CD4-positive, alpha-beta memory T cell (primary cell): ENCODE measurements around the gene KLHL4. TPM values are rescaled to one million over a fixed set of nuclear protein-coding genes. Genes with fewer than 3 reads are reported as not detected.
"Not testable (repeated sequence)": the region's sequence is repeated elsewhere in the genome, so short reads cannot be mapped to it uniquely, and the experiment has no call there.

ENCODE experiments used
- CTCF ChIA-PET: fragments of 350-600 bp; sonication (Branson Sonifier 250); formaldehyde crosslinking; loops from one replicate; lab custom pipeline; 2021; ENCODE audit warnings: inconsistent platforms; ENCODE audit not compliant: partially characterized antibody; lab: Charles Lee
- POLR2A ChIA-PET: fragments of 350-600 bp; sonication (Branson Sonifier 250); formaldehyde crosslinking; loops from one replicate; lab custom pipeline; 2021; ENCODE audit not compliant: partially characterized antibody; lab: Charles Lee
- DNase-seq, 5 donors: peaks; one replicate each; pipeline versions ENCODE4 v3.0.0 to v3.0.0-alpha.2; 2020 to 2022; ENCODE audit warnings: mixed read lengths in 1 of 5
- H3K27ac ChIP-seq: one replicate; pipeline ENCODE4 v1.7.0; 2013; ENCODE audit warnings: low read depth, low read length
- H3K27me3 ChIP-seq: 2 replicates; pipeline ENCODE4 v1.7.0; 2013; ENCODE audit warnings: mild to moderate bottlenecking, low read length, moderate library complexity; ENCODE audit not compliant: insufficient read depth
- H3K36me3 ChIP-seq: 2 replicates; pipeline ENCODE4 v1.7.0; 2013; ENCODE audit warnings: mild to moderate bottlenecking, low read length, moderate library complexity; ENCODE audit not compliant: insufficient read depth
- H3K4me1 ChIP-seq: 2 replicates; pipeline ENCODE4 v1.7.0; 2013; ENCODE audit warnings: mild to moderate bottlenecking, low read length, moderate library complexity; ENCODE audit not compliant: insufficient read depth
- H3K4me3 ChIP-seq, 2 donors: one replicate each; pipeline ENCODE4 v1.7.0; 2013; ENCODE audit warnings: low read length in 2 of 2, mild to moderate bottlenecking in 1 of 2
- H3K9me3 ChIP-seq, 2 donors: one replicate each; pipeline ENCODE4 v1.7.0; 2013; ENCODE audit warnings: low read length in 2 of 2, control low read depth in 1 of 2; ENCODE audit not compliant: control insufficient read depth in 1 of 2
- H3K27ac Mint-ChIP-seq, 7 donors: one replicate each; pipeline ENCODE4 v1.8.0; 2020 to 2021; ENCODE audit warnings: mixed read lengths in 7 of 7, mild to moderate bottlenecking in 6 of 7, inconsistent platforms in 3 of 7, moderate library complexity in 3 of 7
- H3K27me3 Mint-ChIP-seq, 2 donors: one replicate each; pipeline ENCODE4 v1.8.0; 2020 to 2021; ENCODE audit warnings: mixed read lengths in 2 of 2
- H3K36me3 Mint-ChIP-seq, 2 donors: one replicate each; pipeline ENCODE4 v1.8.0; 2020 to 2021; ENCODE audit warnings: mixed read lengths in 2 of 2, inconsistent platforms in 1 of 2, mild to moderate bottlenecking in 1 of 2
- H3K4me1 Mint-ChIP-seq, 4 donors: one replicate each; pipeline ENCODE4 v1.8.0; 2020 to 2021; ENCODE audit warnings: mixed read lengths in 4 of 4, mild to moderate bottlenecking in 1 of 4
- H3K4me3 Mint-ChIP-seq, 8 donors: one replicate each; pipeline ENCODE4 v1.8.0; 2020 to 2021; ENCODE audit warnings: mixed read lengths in 8 of 8, mild to moderate bottlenecking in 7 of 8, moderate library complexity in 6 of 8, inconsistent platforms in 3 of 8
- H3K9me3 Mint-ChIP-seq, 8 donors: one replicate each; pipeline ENCODE4 v1.8.0; 2020 to 2021; ENCODE audit warnings: mixed read lengths in 8 of 8, mild to moderate bottlenecking in 5 of 8, inconsistent platforms in 3 of 8, moderate library complexity in 1 of 8
- intact Hi-C: fragments of 100-400 bp; cut with micrococcal nuclease; formaldehyde crosslinking; loops from one replicate; pipeline ENCODE4 v1.15.1; 2023
- polyA plus RNA-seq, 2 donors: library from polyadenylated mRNA; unstranded; fragments of 300-500 nt; fragmentation: Illumina TruSeq; gene quantifications; one replicate each; pipeline ENCODE4 v1.2.3, GENCODE V29; 2021
- total RNA-seq, 2 experiments: library from RNA; stranded (reverse); gene quantifications; one replicate each; pipeline ENCODE4 v1.2.3, GENCODE V29; 2021

KLHL4 gene
- total RNA-seq (not detected), polyA plus RNA-seq (under 1 TPM; 0.14 to 0.30 TPM)

GRCh38 chrX:87517571-87518141 is at the start of gene KLHL4:
Gene KLHL4 (plus strand): TSS chrX:87517802. CDS start chrX:87517894, 92 bp downstream.
- H3K27ac Mint-ChIP-seq, result no peak within 1 kb of the TSS
- ChIA-PET CTCF (no interaction called here), POLR2A (no interaction called here)
- peaks cover 0 to 2% (median 0%) of the 10 kb centered on the region in 8 donors for H3K9me3 Mint-ChIP-seq
- H3K27me3 Mint-ChIP-seq, result no peaks in the 10 kb centered on the region
- Histone ChIP-seq H3K4me1 (no peaks in the 10 kb centered on the region), H3K27ac (no peak within 1 kb of the TSS), H3K36me3 (no peaks in the 10 kb centered on the region), H3K9me3 (no peaks in the 10 kb centered on the region), H3K4me3 (no peak within 1 kb of the TSS), H3K27me3 (no peaks in the 10 kb centered on the region)
- H3K36me3 Mint-ChIP-seq, result no peaks in the 10 kb centered on the region
- intact Hi-C loops, result no loop called here
- peak in 2 of 5 donors; percentile 1 to 2 for DNase-seq
- H3K4me3 Mint-ChIP-seq, result peak within 1 kb of the TSS in 2 of 8 donors; percentile 13 to 35
- no peaks in the 10 kb centered on the region for H3K4me1 Mint-ChIP-seq

DNA sequence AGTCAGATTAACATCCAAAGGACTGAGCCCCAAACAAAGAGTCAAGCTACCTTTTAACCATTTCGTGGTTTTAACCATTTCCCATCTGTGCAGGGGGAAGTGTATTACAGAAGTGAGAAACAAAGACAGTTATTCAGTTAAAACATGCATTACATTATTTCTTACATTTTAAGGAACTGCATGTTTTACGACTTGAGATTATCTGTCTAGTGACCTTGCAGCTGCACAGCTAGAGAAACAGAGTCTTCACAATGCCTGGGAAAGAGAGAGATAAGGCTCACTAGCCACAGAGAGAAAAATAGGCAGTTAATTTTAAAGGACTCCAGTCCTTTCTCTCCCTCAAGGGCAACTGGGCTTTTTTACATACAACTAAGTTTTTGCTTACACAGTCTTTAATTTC is 48.7 kb upstream of the KLHL4 start:
- Histone ChIP-seq H3K36me3 (no peaks in the 10 kb centered on the region), H3K4me3 (no peak overlapping the region), H3K27ac (no peak overlapping the region), H3K27me3 (no peaks in the 10 kb centered on the region), H3K4me1 (no peaks in the 10 kb centered on the region), H3K9me3 (no peaks in the 10 kb centered on the region)
- Mint-ChIP-seq H3K9me3 (peaks cover 0 to 9% (median 1%) of the 10 kb centered on the region in 8 donors), H3K27ac (no peak overlapping the region), H3K4me1 (no peaks in the 10 kb centered on the region), H3K36me3 (no peaks in the 10 kb centered on the region), H3K27me3 (no peaks in the 10 kb centered on the region), H3K4me3 (no peak overlapping the region)
- CTCF ChIA-PET, result no interaction called here
- no peak for DNase-seq
- POLR2A ChIA-PET, result no interaction called here
- intact Hi-C loops, result no loop called here

DNA sequence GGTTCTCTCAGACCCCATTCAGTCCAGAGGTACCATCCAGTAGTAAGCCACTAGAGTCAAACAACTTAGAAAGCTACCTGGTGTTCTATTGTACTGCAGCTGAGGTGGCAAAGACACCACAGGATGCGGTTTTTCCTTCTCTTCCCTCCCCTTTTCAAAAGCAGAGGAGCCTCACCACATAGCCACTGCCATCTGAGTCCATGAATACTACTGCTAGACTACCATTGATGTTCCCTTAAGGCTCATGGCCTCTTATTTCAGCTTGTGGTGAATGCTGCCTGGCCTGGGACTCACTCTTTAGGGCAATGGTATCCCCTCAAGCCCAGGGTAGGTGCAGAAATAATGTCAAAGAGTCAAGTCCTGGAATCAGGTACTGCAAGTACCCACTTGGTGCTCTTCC is 41.8 kb upstream of the KLHL4 start:
- Mint-ChIP-seq H3K4me3 (no peak overlapping the region), H3K27me3 (no peaks in the 10 kb centered on the region), H3K9me3 (peaks cover 0 to 5% (median 0%) of the 10 kb centered on the region in 8 donors), H3K4me1 (no peaks in the 10 kb centered on the region), H3K27ac (no peak overlapping the region), H3K36me3 (no peaks in the 10 kb centered on the region)
- Histone ChIP-seq H3K9me3 (no peaks in the 10 kb centered on the region), H3K27me3 (no peaks in the 10 kb centered on the region), H3K4me1 (no peaks in the 10 kb centered on the region), H3K27ac (no peak overlapping the region), H3K36me3 (no peaks in the 10 kb centered on the region), H3K4me3 (no peak overlapping the region)
- CTCF ChIA-PET, result no interaction called here
- POLR2A ChIA-PET, result no interaction called here
- intact Hi-C loops, result no loop called here
- DNase-seq, result no peak

DNA sequence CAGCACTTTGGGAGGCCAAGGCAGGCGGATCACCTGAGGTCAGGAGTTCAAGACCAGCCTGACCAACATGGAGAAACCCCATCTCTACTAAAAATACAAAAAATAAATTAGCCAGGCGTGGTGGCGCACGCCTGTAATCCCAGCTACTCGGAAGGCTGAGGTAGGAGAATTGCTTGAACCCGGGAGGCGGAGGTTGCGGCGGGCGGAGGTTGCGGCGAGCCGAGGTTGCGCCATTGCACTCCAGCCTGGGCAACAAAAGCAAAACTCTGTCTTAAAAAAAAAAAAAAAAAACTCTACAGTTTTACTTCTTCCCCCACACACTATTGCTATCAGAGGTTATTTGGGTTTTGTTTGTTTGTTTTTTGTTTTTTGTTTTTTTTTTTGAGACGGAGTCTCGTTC is 38.9 kb upstream of the KLHL4 start:
- H3K4me3 Mint-ChIP-seq, H3K4me3 ChIP-seq, H3K27ac ChIP-seq, H3K4me1 ChIP-seq, H3K9me3 Mint-ChIP-seq, H3K4me1 Mint-ChIP-seq, H3K36me3 ChIP-seq, H3K27me3 ChIP-seq, H3K27ac Mint-ChIP-seq, intact Hi-C loops, H3K36me3 Mint-ChIP-seq, H3K27me3 Mint-ChIP-seq, H3K9me3 ChIP-seq, DNase-seq, CTCF ChIA-PET, POLR2A ChIA-PET: not testable (repeated sequence)

DNA sequence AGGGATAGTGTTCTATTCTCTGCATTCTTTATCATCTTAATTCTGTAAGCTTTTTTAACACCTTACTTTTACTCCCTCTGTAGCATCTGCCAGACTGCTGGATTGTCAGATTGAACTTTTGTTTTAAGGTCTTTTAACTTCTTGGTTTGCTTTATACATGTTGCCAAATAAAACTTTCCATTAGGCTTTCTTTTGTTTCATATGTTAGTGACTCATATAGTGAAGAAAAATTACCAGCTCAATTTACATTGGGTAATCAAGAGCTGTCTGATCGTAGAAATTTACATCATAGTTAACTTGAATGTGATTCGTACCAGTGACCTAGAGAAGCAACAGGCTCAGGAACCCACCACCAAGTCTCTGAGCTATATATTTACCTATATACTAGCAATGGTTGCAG is 28.5 kb upstream of the KLHL4 start:
- no peaks in the 10 kb centered on the region for H3K27me3 Mint-ChIP-seq

GRCh38 chrX:87515836-87516235 is 1.8 kb upstream of the KLHL4 start:
- no peaks in the 10 kb centered on the region for H3K36me3 Mint-ChIP-seq
- no peaks in the 10 kb centered on the region for H3K27me3 ChIP-seq
- H3K27me3 Mint-ChIP-seq, result no peaks in the 10 kb centered on the region
- intact Hi-C loops, result no loop called here
- no peaks in the 10 kb centered on the region for H3K36me3 ChIP-seq
- H3K27ac Mint-ChIP-seq, result no peak overlapping the region
- no peaks in the 10 kb centered on the region for H3K4me1 ChIP-seq
- no peak overlapping the region for H3K4me3 ChIP-seq
- no peak overlapping the region for H3K4me3 Mint-ChIP-seq
- no peaks in the 10 kb centered on the region for H3K4me1 Mint-ChIP-seq
- no peak overlapping the region for H3K27ac ChIP-seq
- peaks cover 0 to 2% (median 0%) of the 10 kb centered on the region in 8 donors for H3K9me3 Mint-ChIP-seq
- CTCF ChIA-PET, result no interaction called here
- no peak for DNase-seq
- POLR2A ChIA-PET, result no interaction called here
- H3K9me3 ChIP-seq, result no peaks in the 10 kb centered on the region

More for the DNA sequence above, 28.5 kb upstream of the KLHL4 start:
- H3K36me3 Mint-ChIP-seq, result no peaks in the 10 kb centered on the region
- intact Hi-C loops, result no loop called here
- H3K27me3 ChIP-seq, result no peaks in the 10 kb centered on the region
- H3K4me1 ChIP-seq, result no peaks in the 10 kb centered on the region
- no peak for DNase-seq
- ChIA-PET CTCF (no interaction called here), POLR2A (no interaction called here)
- no peaks in the 10 kb centered on the region for H3K9me3 ChIP-seq
- no peak overlapping the region for H3K27ac Mint-ChIP-seq
- no peaks in the 10 kb centered on the region for H3K36me3 ChIP-seq
- no peak overlapping the region for H3K4me3 Mint-ChIP-seq
- peaks cover 0 to 2% (median 0%) of the 10 kb centered on the region in 8 donors for H3K9me3 Mint-ChIP-seq
- H3K4me3 ChIP-seq, result no peak overlapping the region
- no peaks in the 10 kb centered on the region for H3K4me1 Mint-ChIP-seq
- no peak overlapping the region for H3K27ac ChIP-seq

GRCh38 chrX:87516717-87517121 is 883 bp upstream of the KLHL4 start:
- ChIA-PET POLR2A (no interaction called here), CTCF (no interaction called here)
- intact Hi-C loops, result no loop called here
- DNase-seq, result no peak
- Mint-ChIP-seq H3K4me3 (no peak overlapping the region), H3K36me3 (no peaks in the 10 kb centered on the region), H3K9me3 (peaks cover 0 to 2% (median 0%) of the 10 kb centered on the region in 8 donors), H3K27me3 (no peaks in the 10 kb centered on the region), H3K4me1 (no peaks in the 10 kb centered on the region), H3K27ac (no peak overlapping the region)
- H3K27ac ChIP-seq, result no peak overlapping the region
- no peaks in the 10 kb centered on the region for H3K9me3 ChIP-seq
- H3K4me1 ChIP-seq, result no peaks in the 10 kb centered on the region
- H3K27me3 ChIP-seq, result no peaks in the 10 kb centered on the region
- no peaks in the 10 kb centered on the region for H3K36me3 ChIP-seq
- H3K4me3 ChIP-seq, result no peak overlapping the region

DNA sequence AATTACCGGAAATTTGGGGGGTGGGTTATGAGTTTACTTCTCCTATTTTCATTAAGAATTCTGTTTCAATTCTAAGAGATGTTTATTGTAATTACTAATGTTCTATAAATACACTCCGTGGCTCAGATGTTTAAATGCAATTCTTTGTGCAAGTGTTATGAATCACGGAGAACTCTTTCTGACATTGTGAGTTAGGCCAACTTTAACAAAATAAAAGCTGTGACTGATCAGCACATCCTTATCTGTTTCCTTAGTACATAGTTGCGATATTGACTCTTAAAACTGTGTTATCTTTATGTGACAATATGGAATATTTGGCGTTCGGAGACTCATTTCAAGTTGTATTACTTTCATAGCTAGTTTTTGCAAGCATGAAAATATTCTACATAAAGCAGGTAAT is 902 bp downstream of the KLHL4 start:
- Mint-ChIP-seq H3K4me3 (peak overlapping the region in 1 of 8 donors; percentile 13), H3K4me1 (no peaks in the 10 kb centered on the region), H3K36me3 (no peaks in the 10 kb centered on the region), H3K27ac (no peak overlapping the region), H3K9me3 (peaks cover 0 to 2% (median 0%) of the 10 kb centered on the region in 8 donors), H3K27me3 (no peaks in the 10 kb centered on the region)
- intact Hi-C loops, result no loop called here
- CTCF ChIA-PET, result no interaction called here
- H3K4me3 ChIP-seq, result no peak overlapping the region
- H3K4me1 ChIP-seq, result no peaks in the 10 kb centered on the region
- POLR2A ChIA-PET, result no interaction called here
- H3K27me3 ChIP-seq, result no peaks in the 10 kb centered on the region
- DNase-seq, result no peak
- H3K27ac ChIP-seq, result no peak overlapping the region
- H3K36me3 ChIP-seq, result no peaks in the 10 kb centered on the region
- no peaks in the 10 kb centered on the region for H3K9me3 ChIP-seq
